HEK293 (cell line): ENCODE results near the gene BCAS3.

Experiments
- CTCF ChIP-seq: fragments of 450-650 bp; formaldehyde crosslinking; IDR thresholded peaks from 2 replicates; pipeline ENCODE4 v1.5.1; 2016; ENCODE audit warnings: missing biosample characterization, missing genetic modification characterization
- ZBTB20 ChIP-seq: fragments of 450-650 bp; formaldehyde crosslinking; IDR thresholded peaks from 2 replicates; pipeline ENCODE4 v1.5.1; 2016; ENCODE audit warnings: missing biosample characterization, missing genetic modification characterization
- ZNF140 ChIP-seq: fragments of 450-650 bp; formaldehyde crosslinking; IDR thresholded peaks from 2 replicates; pipeline ENCODE4 v1.5.1; 2016; ENCODE audit warnings: missing biosample characterization, missing genetic modification characterization

- TF ChIP-seq CTCF (tag by site-specific recombination) (no peak), ZNF140 (tag by site-specific recombination) (no peak), ZBTB20 (tag by site-specific recombination) (no peak)
These were observed 293.1 kb downstream of the BCAS3 start for GRCh38 chr17:60970741-60971140.
